Stimulated activated CD8-positive, alpha-beta memory T cell treated with anti-CD3 and anti-CD28 coated beads, Interleukin-4, amount 100 ng/mL, for 4 hours (primary cell): ENCODE results near the gene SPARC.
"Not testable (repeated sequence)": the region's sequence is repeated elsewhere in the genome, so short reads cannot be mapped to it uniquely, and the experiment has no call there.

Experiments
- DNase-seq, 2 donors: peaks; one replicate each; pipeline ENCODE4 v3.0.0-alpha.2; 2020; ENCODE audit warnings: low read depth in 2 of 2, low spot score in 1 of 2

SPARC gene

GRCh38 chr5:151686674-151687407 lies at the start of gene SPARC:
TSS of gene SPARC (minus strand) at chr5:151686915. CDS start at chr5:151676188, 10,727 bp downstream.
- DNase-seq: no peak

- no peak for DNase-seq
These were observed 48.9 kb upstream of the SPARC start for GRCh38 chr5:151735646-151736045.

- DNase-seq: no peak
These were observed 47.3 kb upstream of the SPARC start for GRCh38 chr5:151734064-151734408.

- no peak for DNase-seq
These were observed 46.8 kb upstream of the SPARC start for GRCh38 chr5:151733358-151734063.

- no peak for DNase-seq
These were observed 43.7 kb upstream of the SPARC start for GRCh38 chr5:151730381-151730780.

GRCh38 chr5:151729597-151729996 lies 42.9 kb upstream of the SPARC start:
- not testable (repeated sequence) for DNase-seq

GRCh38 chr5:151724360-151724759 lies 37.6 kb upstream of the SPARC start:
- DNase-seq: no peak

GRCh38 chr5:151722546-151722945 lies 35.8 kb upstream of the SPARC start:
- no peak for DNase-seq

GRCh38 chr5:151721812-151722391 lies 35.2 kb upstream of the SPARC start:
- DNase-seq: no peak

GRCh38 chr5:151721087-151721646 lies 34.5 kb upstream of the SPARC start:
- no peak for DNase-seq

GRCh38 chr5:151720215-151720614 lies 33.5 kb upstream of the SPARC start:
- DNase-seq: no peak

- no peak for DNase-seq
These were observed 32.7 kb upstream of the SPARC start for GRCh38 chr5:151719228-151720000.

GRCh38 chr5:151718646-151719045 lies 31.9 kb upstream of the SPARC start:
- DNase-seq: no peak

GRCh38 chr5:151718153-151718552 lies 31.4 kb upstream of the SPARC start:
- DNase-seq: no peak

GRCh38 chr5:151717416-151717815 lies 30.7 kb upstream of the SPARC start:
- no peak for DNase-seq

GRCh38 chr5:151709109-151709735 lies 22.5 kb upstream of the SPARC start:
- DNase-seq: no peak

- no peak for DNase-seq
These were observed 21.4 kb upstream of the SPARC start for GRCh38 chr5:151708126-151708525.

GRCh38 chr5:151707567-151707966 lies 20.9 kb upstream of the SPARC start:
- DNase-seq: no peak

GRCh38 chr5:151706906-151707305 lies 20.2 kb upstream of the SPARC start:
- DNase-seq: no peak

GRCh38 chr5:151703780-151704179 lies 17.1 kb upstream of the SPARC start:
- no peak for DNase-seq

- no peak for DNase-seq
These were observed 16.5 kb upstream of the SPARC start for GRCh38 chr5:151703227-151703626.
